Measurements from ENCODE around the gene PAXX. TPM values are rescaled to one million over a fixed set of nuclear protein-coding genes. Genes with fewer than 3 reads are reported as not detected.

Gene PAXX
- total RNA-seq, 1 donor from 2014 or later, result 87.0 TPM

DNA sequence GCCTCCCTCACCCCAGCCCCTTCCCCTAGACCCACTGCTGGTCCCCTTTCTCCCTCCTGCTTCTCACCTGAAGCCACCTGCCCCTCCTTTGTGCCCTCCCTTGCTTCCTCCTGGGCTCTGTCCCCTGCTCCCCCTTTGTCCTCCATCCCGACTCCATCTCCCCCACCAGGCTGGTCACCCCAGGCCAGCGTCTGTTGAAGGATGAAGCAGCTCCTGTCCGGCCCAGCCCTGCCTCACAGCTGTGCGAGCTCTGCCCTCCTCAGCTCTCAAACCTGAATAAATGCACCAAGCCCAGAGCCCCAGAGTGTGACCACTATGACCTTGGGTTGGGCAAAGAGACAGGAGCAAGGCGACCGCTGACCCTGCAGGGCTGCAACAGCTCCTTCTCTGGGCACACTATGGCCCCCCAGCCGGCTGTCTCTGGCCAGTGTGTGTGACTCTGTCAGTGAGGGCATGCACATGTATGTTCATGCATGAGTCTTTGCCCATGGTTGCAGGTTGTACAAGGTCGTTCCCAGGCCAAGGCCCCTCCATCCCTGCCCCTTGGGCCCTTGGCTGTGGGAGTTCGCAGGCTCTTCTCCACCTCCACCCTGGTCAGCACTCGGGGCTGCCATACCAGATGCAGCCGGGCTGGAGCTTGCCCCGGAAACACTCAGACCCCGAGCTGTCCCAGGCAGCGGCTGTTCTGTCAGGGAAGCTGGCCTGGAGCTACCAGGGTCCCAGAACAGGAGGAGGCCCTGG, 36.9 kb upstream of the PAXX start:
- intact Hi-C loops (cut with DNase I), result no loop called here
- H3K27me3 ChIP-seq, result no peaks in the 10 kb centered on the region
- DNase-seq (ENCODE audit: low spot score in 2 of 2), result no peak
- TF ChIP-seq, protein P1, sequence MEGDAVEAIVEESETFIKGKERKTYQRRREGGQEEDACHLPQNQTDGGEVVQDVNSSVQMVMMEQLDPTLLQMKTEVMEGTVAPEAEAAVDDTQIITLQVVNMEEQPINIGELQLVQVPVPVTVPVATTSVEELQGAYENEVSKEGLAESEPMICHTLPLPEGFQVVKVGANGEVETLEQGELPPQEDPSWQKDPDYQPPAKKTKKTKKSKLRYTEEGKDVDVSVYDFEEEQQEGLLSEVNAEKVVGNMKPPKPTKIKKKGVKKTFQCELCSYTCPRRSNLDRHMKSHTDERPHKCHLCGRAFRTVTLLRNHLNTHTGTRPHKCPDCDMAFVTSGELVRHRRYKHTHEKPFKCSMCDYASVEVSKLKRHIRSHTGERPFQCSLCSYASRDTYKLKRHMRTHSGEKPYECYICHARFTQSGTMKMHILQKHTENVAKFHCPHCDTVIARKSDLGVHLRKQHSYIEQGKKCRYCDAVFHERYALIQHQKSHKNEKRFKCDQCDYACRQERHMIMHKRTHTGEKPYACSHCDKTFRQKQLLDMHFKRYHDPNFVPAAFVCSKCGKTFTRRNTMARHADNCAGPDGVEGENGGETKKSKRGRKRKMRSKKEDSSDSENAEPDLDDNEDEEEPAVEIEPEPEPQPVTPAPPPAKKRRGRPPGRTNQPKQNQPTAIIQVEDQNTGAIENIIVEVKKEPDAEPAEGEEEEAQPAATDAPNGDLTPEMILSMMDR (IDR thresholded peaks at IDR 0.05), result no peak
- no peaks in the 10 kb centered on the region for H3K9me3 ChIP-seq
- no peak overlapping the region for H3K4me3 ChIP-seq
- H3K36me3 ChIP-seq, result no peaks in the 10 kb centered on the region
- no peak overlapping the region for H3K27ac ChIP-seq
- peaks cover 0 to 4% of the 10 kb centered on the region in 2 donors for H3K4me1 ChIP-seq

DNA sequence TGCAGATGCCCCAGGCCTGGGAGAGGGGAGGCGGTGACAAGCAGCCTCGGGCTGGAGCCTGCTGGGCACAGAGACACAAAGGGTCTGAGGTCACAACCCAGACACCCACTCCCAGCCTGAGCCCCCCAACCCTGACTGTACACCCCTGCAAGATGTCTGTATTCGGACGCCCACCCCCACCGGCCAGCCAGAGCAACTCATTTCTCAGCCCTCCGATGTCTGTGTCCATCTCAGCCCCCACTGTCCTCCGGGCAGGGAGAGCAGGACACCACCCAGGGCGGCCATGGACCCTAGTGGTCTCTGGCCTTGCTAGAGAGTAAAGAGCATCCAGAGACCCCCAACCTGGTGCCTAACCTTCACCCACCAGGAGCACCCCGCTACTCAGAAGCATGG, 36.3 kb upstream of the PAXX start:
- no peak overlapping the region for H3K27ac ChIP-seq
- H3K4me1 ChIP-seq, result peaks cover under 1% of the 10 kb centered on the region in 2 donors
- TF ChIP-seq, protein P1 (IDR thresholded peaks at IDR 0.05), result no peak
- H3K4me3 ChIP-seq, result no peak overlapping the region
- no peaks in the 10 kb centered on the region for H3K27me3 ChIP-seq
- DNase-seq (ENCODE audit: low spot score in 2 of 2), result no peak
- intact Hi-C loops (cut with DNase I), result no loop called here
- H3K9me3 ChIP-seq, result no peaks in the 10 kb centered on the region
- no peaks in the 10 kb centered on the region for H3K36me3 ChIP-seq

DNA sequence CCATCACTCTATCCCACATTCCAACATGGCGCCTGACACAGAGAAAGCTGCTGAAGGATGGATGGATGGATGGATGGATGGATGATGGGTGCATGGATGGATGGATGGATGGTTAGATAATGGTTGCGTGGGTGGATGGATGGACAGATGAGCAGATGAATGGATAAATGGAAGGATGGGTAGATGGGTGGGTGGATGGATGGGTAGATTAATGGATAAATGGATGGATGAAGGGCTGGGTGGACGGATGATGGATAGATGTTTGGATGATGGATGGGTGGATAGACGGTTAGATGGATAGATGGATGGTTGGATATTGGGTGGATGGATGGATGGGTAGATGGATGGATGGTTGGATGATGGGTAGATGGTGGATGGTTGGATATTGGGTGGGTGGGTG, 35.6 kb upstream of the PAXX start:
- DNase-seq (ENCODE audit: low spot score in 2 of 2), result no peak
- TF ChIP-seq, protein P1 (IDR thresholded peaks at IDR 0.05), result no peak
- no peaks in the 10 kb centered on the region for H3K27me3 ChIP-seq
- peaks cover 5 to 7% of the 10 kb centered on the region in 2 donors for H3K4me1 ChIP-seq
- H3K27ac ChIP-seq, result no peak overlapping the region
- no peaks in the 10 kb centered on the region for H3K36me3 ChIP-seq
- intact Hi-C loops (cut with DNase I), result no loop called here
- no peak overlapping the region for H3K4me3 ChIP-seq
- no peaks in the 10 kb centered on the region for H3K9me3 ChIP-seq

DNA sequence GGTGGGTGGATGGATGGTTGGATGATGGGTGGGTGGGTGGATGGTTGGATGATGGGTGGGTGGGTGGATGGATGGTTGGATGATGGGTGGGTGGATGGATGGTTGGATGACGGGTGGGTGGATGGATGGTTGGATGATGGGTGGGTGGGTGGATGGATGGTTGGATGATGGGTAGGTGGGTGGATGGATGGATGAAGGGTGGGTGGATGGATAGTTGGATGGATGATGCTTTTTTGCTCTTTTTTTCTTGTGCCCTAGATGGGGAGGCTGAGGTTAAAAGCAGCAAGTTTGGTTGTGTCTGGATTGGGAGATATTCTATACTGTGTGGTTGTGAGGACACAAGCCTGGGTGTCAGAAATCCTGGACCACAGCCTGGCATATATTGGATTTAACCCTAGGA, 34.8 kb upstream of the PAXX start:
- Histone ChIP-seq H3K4me1 (peaks cover 5 to 14% of the 10 kb centered on the region in 2 donors), H3K27me3 (no peaks in the 10 kb centered on the region), H3K36me3 (no peaks in the 10 kb centered on the region), H3K27ac (no peak overlapping the region), H3K9me3 (no peaks in the 10 kb centered on the region), H3K4me3 (no peak overlapping the region)
- intact Hi-C loops (cut with DNase I), result no loop called here
- TF ChIP-seq, protein P1 (IDR thresholded peaks at IDR 0.05), result no peak
- no peak for DNase-seq (ENCODE audit: low spot score in 2 of 2)

DNA sequence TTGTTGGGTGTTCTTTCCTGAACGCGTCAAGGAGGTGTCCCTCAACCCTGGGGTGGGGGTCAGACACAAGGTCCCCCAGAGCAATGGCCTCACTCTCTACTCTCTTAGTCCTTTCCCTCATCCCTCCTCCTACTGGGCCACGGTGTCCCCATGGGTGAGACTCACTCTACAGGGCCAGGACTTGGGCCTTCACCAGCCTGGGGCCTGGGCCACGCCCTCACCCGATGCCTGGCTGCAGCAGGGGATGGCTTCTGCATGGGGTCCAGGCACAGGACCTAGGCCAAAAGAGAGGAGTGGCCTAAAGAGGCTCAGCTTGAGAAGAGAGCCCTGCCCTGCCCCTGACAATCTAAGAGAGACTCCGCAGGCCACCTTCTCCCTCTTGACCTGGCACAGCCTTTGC, 34.3 kb upstream of the PAXX start:
- no peak for DNase-seq (ENCODE audit: low spot score in 2 of 2)
- TF ChIP-seq, protein P1 (IDR thresholded peaks at IDR 0.05), result no peak

More for the DNA sequence above, 34.3 kb upstream of the PAXX start:
- Histone ChIP-seq H3K4me1 (peaks cover 5 to 14% of the 10 kb centered on the region in 2 donors), H3K27ac (no peak overlapping the region), H3K4me3 (no peak overlapping the region), H3K9me3 (no peaks in the 10 kb centered on the region), H3K27me3 (no peaks in the 10 kb centered on the region), H3K36me3 (no peaks in the 10 kb centered on the region)
- intact Hi-C loops (cut with DNase I), result no loop called here
